GM23248 (cell line): ENCODE results near the gene ADK.

ENCODE experiments used
- EZH2 ChIP-seq: fragments of 200-600 bp; sonication (generic); IDR thresholded peaks from 2 replicates; pipeline ENCODE4 v1.6.1; 2018; ENCODE audit warnings: antibody characterized with exemption, mild to moderate bottlenecking; ENCODE audit not compliant: insufficient read depth, poor library complexity, severe bottlenecking
- EZH2phosphoT487 ChIP-seq: fragments of 200-600 bp; sonication (generic); IDR thresholded peaks from 2 replicates; pipeline ENCODE4 v1.6.1; 2018; ENCODE audit warnings: antibody characterized with exemption, moderate library complexity, mild to moderate bottlenecking, low read depth; ENCODE audit not compliant: insufficient read depth

DNA sequence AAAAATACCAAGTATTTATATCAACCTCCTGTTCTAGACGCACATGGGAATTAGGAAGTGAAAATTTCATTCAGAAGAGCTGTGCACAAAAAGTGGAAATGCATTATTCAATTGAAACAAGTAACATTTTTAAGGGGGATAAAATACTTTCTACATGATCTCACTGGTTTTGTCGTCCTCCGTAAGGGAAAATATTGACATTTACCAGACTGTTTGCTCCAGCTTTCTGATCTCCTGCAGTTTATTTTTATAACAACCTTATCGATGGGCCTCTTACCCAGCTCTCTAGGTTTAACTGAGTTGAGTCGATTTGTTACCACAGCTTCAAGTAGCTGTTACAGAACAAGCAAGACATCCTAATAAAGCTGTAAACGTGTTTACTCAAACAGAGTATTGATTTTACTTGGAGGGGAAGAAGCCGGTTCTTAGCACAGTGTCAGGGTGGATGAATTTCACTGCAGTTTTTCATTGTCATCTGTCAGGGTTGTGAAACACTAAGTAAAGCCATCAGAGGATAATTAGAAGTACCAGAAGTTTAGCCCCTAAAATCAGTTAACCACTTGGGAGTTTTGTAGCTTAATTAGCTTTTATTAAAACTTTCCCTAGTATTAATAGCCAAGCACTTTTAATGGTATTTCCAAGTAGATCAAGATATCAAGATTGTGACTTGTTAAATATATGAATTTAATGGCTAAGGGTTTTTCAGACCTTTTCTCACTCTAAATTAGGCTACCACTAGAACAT, 532.8 kb downstream of the ADK start:
- TF ChIP-seq EZH2 (no peak), EZH2phosphoT487 (no peak)
